ENCODE measurements around the gene DNAH7.
"Not testable (repeated sequence)": the region's sequence is repeated elsewhere in the genome, so short reads cannot be mapped to it uniquely, and the experiment has no call there.

Gene DNAH7

GRCh38 chr2:196096264-196096663 lies 27.6 kb upstream of the DNAH7 start:
- DNase-seq (no peak), ATAC-seq (replicated peaks) (no peak)
- Mint-ChIP-seq H3K4me1 (peaks cover 24 to 34% of the 10 kb centered on the region in 2 donors), H3K9me3 (peaks cover 0 to 19% of the 10 kb centered on the region in 2 donors), H3K27me3 (no peaks in the 10 kb centered on the region), H3K36me3 (peaks cover 19 to 28% of the 10 kb centered on the region in 2 donors), H3K27ac (no peak overlapping the region), H3K4me3 (no peak overlapping the region)

- H3K4me1 Mint-ChIP-seq; H3K4me3 Mint-ChIP-seq; DNase-seq; ATAC-seq (replicated peaks); H3K27me3 Mint-ChIP-seq; H3K27ac Mint-ChIP-seq: not testable (repeated sequence)
- peaks cover 8 to 18% of the 10 kb centered on the region in 2 donors for H3K9me3 Mint-ChIP-seq
- peaks cover 26 to 34% of the 10 kb centered on the region in 2 donors for H3K36me3 Mint-ChIP-seq
Measured at GRCh38 chr2:196089448-196089847, 20.8 kb upstream of the DNAH7 start.

GRCh38 chr2:196088203-196088602 lies 19.6 kb upstream of the DNAH7 start:
- Mint-ChIP-seq H3K27me3 (no peaks in the 10 kb centered on the region), H3K4me1 (peaks cover 5 to 10% of the 10 kb centered on the region in 2 donors), H3K36me3 (peaks cover 37 to 40% of the 10 kb centered on the region in 2 donors), H3K4me3 (no peak overlapping the region), H3K27ac (no peak overlapping the region), H3K9me3 (peaks cover 15 to 16% of the 10 kb centered on the region in 2 donors)
- DNase-seq (no peak), ATAC-seq (replicated peaks) (no peak)

GRCh38 chr2:196086517-196087368 lies 18.1 kb upstream of the DNAH7 start:
- H3K36me3 Mint-ChIP-seq, result peaks cover 49 to 50% of the 10 kb centered on the region in 2 donors
- no peak for DNase-seq
- H3K4me3 Mint-ChIP-seq, result no peak overlapping the region
- no peak for ATAC-seq (replicated peaks)
- H3K27ac Mint-ChIP-seq, result no peak overlapping the region
- H3K27me3 Mint-ChIP-seq, result no peaks in the 10 kb centered on the region
- peaks cover 21 to 29% of the 10 kb centered on the region in 2 donors for H3K9me3 Mint-ChIP-seq
- peaks cover 9 to 18% of the 10 kb centered on the region in 2 donors for H3K4me1 Mint-ChIP-seq

- peaks cover 13 to 34% of the 10 kb centered on the region in 2 donors for H3K4me1 Mint-ChIP-seq
- H3K9me3 Mint-ChIP-seq, result peaks cover 19 to 24% of the 10 kb centered on the region in 2 donors
- H3K36me3 Mint-ChIP-seq, result peaks cover 39 to 41% of the 10 kb centered on the region in 2 donors
- H3K27ac Mint-ChIP-seq, result no peak overlapping the region
- H3K27me3 Mint-ChIP-seq, result no peaks in the 10 kb centered on the region
- H3K4me3 Mint-ChIP-seq, result no peak overlapping the region
- ATAC-seq (replicated peaks) (no peak), DNase-seq (no peak)
Measured at GRCh38 chr2:196083601-196084000, 15.0 kb upstream of the DNAH7 start.

- H3K9me3 Mint-ChIP-seq, result peaks cover 19 to 24% of the 10 kb centered on the region in 2 donors
- no peaks in the 10 kb centered on the region for H3K27me3 Mint-ChIP-seq
- peaks cover 19 to 45% of the 10 kb centered on the region in 2 donors for H3K4me1 Mint-ChIP-seq
- H3K4me3 Mint-ChIP-seq, result no peak overlapping the region
- H3K36me3 Mint-ChIP-seq, result peaks cover 31 to 33% of the 10 kb centered on the region in 2 donors
- DNase-seq (no peak), ATAC-seq (replicated peaks) (peak in 1 of 2 donors; percentile 36)
- no peak overlapping the region for H3K27ac Mint-ChIP-seq
Measured at GRCh38 chr2:196080526-196080925, 11.9 kb upstream of the DNAH7 start.

- peaks cover 9 to 17% of the 10 kb centered on the region in 2 donors for H3K9me3 Mint-ChIP-seq
- ATAC-seq (replicated peaks), result no peak
- H3K27me3 Mint-ChIP-seq, result no peaks in the 10 kb centered on the region
- H3K4me1 Mint-ChIP-seq, result peaks cover 19 to 45% of the 10 kb centered on the region in 2 donors
- no peak overlapping the region for H3K4me3 Mint-ChIP-seq
- H3K36me3 Mint-ChIP-seq, result peaks cover 21 to 26% of the 10 kb centered on the region in 2 donors
- no peak for DNase-seq
- H3K27ac Mint-ChIP-seq, result no peak overlapping the region
Measured at GRCh38 chr2:196079052-196079451, 10.4 kb upstream of the DNAH7 start.

GRCh38 chr2:196077821-196078220 lies 9.2 kb upstream of the DNAH7 start:
- Mint-ChIP-seq H3K36me3 (peaks cover 11 to 17% of the 10 kb centered on the region in 2 donors), H3K27ac (no peak overlapping the region), H3K4me3 (no peak overlapping the region), H3K27me3 (no peaks in the 10 kb centered on the region), H3K9me3 (peaks cover 8 to 10% of the 10 kb centered on the region in 2 donors), H3K4me1 (peaks cover 19 to 45% of the 10 kb centered on the region in 2 donors)
- DNase-seq (no peak), ATAC-seq (replicated peaks) (peak; percentile 42 to 44)

GRCh38 chr2:196076778-196077568 lies 8.3 kb upstream of the DNAH7 start:
- H3K4me1 Mint-ChIP-seq, result peaks cover 15 to 39% of the 10 kb centered on the region in 2 donors

GRCh38 chr2:196075196-196075595 lies 6.6 kb upstream of the DNAH7 start:
- DNase-seq (no peak), ATAC-seq (replicated peaks) (no peak)
- Mint-ChIP-seq H3K4me1 (peaks cover 14 to 30% of the 10 kb centered on the region in 2 donors), H3K36me3 (peaks cover 0 to 6% of the 10 kb centered on the region in 2 donors), H3K4me3 (no peak overlapping the region), H3K27ac (no peak overlapping the region), H3K27me3 (no peaks in the 10 kb centered on the region), H3K9me3 (no peaks in the 10 kb centered on the region)

More at GRCh38 chr2:196076778-196077568, 8.3 kb upstream of the DNAH7 start:
- Mint-ChIP-seq H3K27me3 (no peaks in the 10 kb centered on the region), H3K9me3 (peaks cover under 1 to 2% of the 10 kb centered on the region in 2 donors), H3K4me3 (no peak overlapping the region), H3K36me3 (peaks cover 3 to 8% of the 10 kb centered on the region in 2 donors), H3K27ac (peak overlapping the region; percentile 81)
- DNase-seq (no peak), ATAC-seq (replicated peaks) (peak; percentile 43 to 65)

GRCh38 chr2:196074631-196075030 lies 6.0 kb upstream of the DNAH7 start:
- Mint-ChIP-seq H3K4me3 (no peak overlapping the region), H3K27ac (no peak overlapping the region)

GRCh38 chr2:196073521-196073920 lies 4.9 kb upstream of the DNAH7 start:
- no peaks in the 10 kb centered on the region for H3K27me3 Mint-ChIP-seq
- H3K36me3 Mint-ChIP-seq, result peaks cover 0 to 11% of the 10 kb centered on the region in 2 donors
- no peak overlapping the region for H3K4me3 Mint-ChIP-seq
- ATAC-seq (replicated peaks) (no peak), DNase-seq (no peak)
- peaks cover 13 to 20% of the 10 kb centered on the region in 2 donors for H3K4me1 Mint-ChIP-seq
- no peak overlapping the region for H3K27ac Mint-ChIP-seq
- no peaks in the 10 kb centered on the region for H3K9me3 Mint-ChIP-seq

More at GRCh38 chr2:196074631-196075030, 6.0 kb upstream of the DNAH7 start:
- DNase-seq (no peak), ATAC-seq (replicated peaks) (no peak)
- Mint-ChIP-seq H3K9me3 (no peaks in the 10 kb centered on the region), H3K27me3 (no peaks in the 10 kb centered on the region), H3K36me3 (peaks cover 0 to 8% of the 10 kb centered on the region in 2 donors), H3K4me1 (peaks cover 9 to 24% of the 10 kb centered on the region in 2 donors)

GRCh38 chr2:196067088-196067382 lies 1.6 kb downstream of the DNAH7 start:
- no peak overlapping the region for H3K4me3 Mint-ChIP-seq
- H3K4me1 Mint-ChIP-seq, result peaks cover 4 to 9% of the 10 kb centered on the region in 2 donors
- peaks cover 0 to 14% of the 10 kb centered on the region in 2 donors for H3K36me3 Mint-ChIP-seq
- ATAC-seq (replicated peaks) (no peak), DNase-seq (no peak)
- H3K9me3 Mint-ChIP-seq, result no peaks in the 10 kb centered on the region
- H3K27ac Mint-ChIP-seq, result peak overlapping the region; percentile 39
- peaks cover 0 to 5% of the 10 kb centered on the region in 2 donors for H3K27me3 Mint-ChIP-seq

GRCh38 chr2:196066291-196067087 lies 2.1 kb downstream of the DNAH7 start:
- Mint-ChIP-seq H3K36me3 (peaks cover 0 to 14% of the 10 kb centered on the region in 2 donors), H3K27me3 (peaks cover 0 to 5% of the 10 kb centered on the region in 2 donors), H3K27ac (peak overlapping the region; percentile 39), H3K9me3 (no peaks in the 10 kb centered on the region), H3K4me1 (peaks cover 4 to 9% of the 10 kb centered on the region in 2 donors), H3K4me3 (no peak overlapping the region)
- ATAC-seq (replicated peaks) (no peak), DNase-seq (no peak)

Data from stimulated activated naive B cell treated with anti-CD40 and anti-IgM and Interleukin-4, amounts not matched to agents 10 μg/mL and 1 μg/mL and 100 μg/mL, for 72 hours (primary cell).